ENCODE results near the gene ANKRD35. TPM values are rescaled to one million over a fixed set of nuclear protein-coding genes. Genes with fewer than 3 reads are reported as not detected.
A peak's percentile ranks its signal among the peaks of the same experiment; 100 is the strongest.
"Not testable (repeated sequence)": the region's sequence is repeated elsewhere in the genome, so short reads cannot be mapped to it uniquely, and the experiment has no call there.

ANKRD35 gene
- total RNA-seq, 2 donors from 2014 or later: 0.53 to 0.59 TPM

- H3K4me1 ChIP-seq: no peaks in the 10 kb centered on the region
- TF ChIP-seq CTCF (IDR thresholded peaks at IDR 0.05): no peak
- H3K36me3 ChIP-seq: peaks cover 20% of the 10 kb centered on the region
- H3K4me3 ChIP-seq: no peak overlapping the region
- no peak overlapping the region for H3K9ac ChIP-seq (ENCODE audit: low read depth in 2 of 2, low read length in 2 of 2)
- H3K9me3 ChIP-seq: no peaks in the 10 kb centered on the region
- no peak overlapping the region for H3K27ac ChIP-seq
- intact Hi-C loops (cut with DNase I): no loop called here
- DNase-seq: no peak
- H3K27me3 ChIP-seq: no peaks in the 10 kb centered on the region
These were observed 48.0 kb downstream of the ANKRD35 start for GRCh38 chr1:145837656-145838055.

- H3K36me3 ChIP-seq; H3K4me3 ChIP-seq; H3K9me3 ChIP-seq; H3K9ac ChIP-seq (ENCODE audit: low read depth in 2 of 2, low read length in 2 of 2); DNase-seq; H3K27ac ChIP-seq; intact Hi-C loops (cut with DNase I); H3K4me1 ChIP-seq; H3K27me3 ChIP-seq: not testable (repeated sequence)
These were observed 54.9 kb downstream of the ANKRD35 start for GRCh38 chr1:145830810-145831209.

GRCh38 chr1:145828367-145829026 is 57.2 kb downstream of the ANKRD35 start:
- H3K27ac ChIP-seq: no peak overlapping the region
- H3K9ac ChIP-seq (ENCODE audit: low read depth in 2 of 2, low read length in 2 of 2): no peak overlapping the region
- H3K9me3 ChIP-seq: no peaks in the 10 kb centered on the region
- no peak for DNase-seq
- TF ChIP-seq CTCF (IDR thresholded peaks at IDR 0.05): no peak
- no peaks in the 10 kb centered on the region for H3K27me3 ChIP-seq
- H3K4me1 ChIP-seq: no peaks in the 10 kb centered on the region
- intact Hi-C loops (cut with DNase I): no loop called here
- H3K4me3 ChIP-seq: no peak overlapping the region
- peaks cover 4% of the 10 kb centered on the region for H3K36me3 ChIP-seq

GRCh38 chr1:145827966-145828365 is 57.7 kb downstream of the ANKRD35 start:
- peaks cover 4% of the 10 kb centered on the region for H3K36me3 ChIP-seq
- TF ChIP-seq CTCF (IDR thresholded peaks at IDR 0.05): no peak
- intact Hi-C loops (cut with DNase I): no loop called here
- no peaks in the 10 kb centered on the region for H3K9me3 ChIP-seq
- H3K4me3 ChIP-seq: no peak overlapping the region
- no peak for DNase-seq
- no peak overlapping the region for H3K9ac ChIP-seq (ENCODE audit: low read depth in 2 of 2, low read length in 2 of 2)
- H3K4me1 ChIP-seq: no peaks in the 10 kb centered on the region
- H3K27me3 ChIP-seq: no peaks in the 10 kb centered on the region
- H3K27ac ChIP-seq: no peak overlapping the region

GRCh38 chr1:145826030-145826429 is 59.6 kb downstream of the ANKRD35 start:
- no peaks in the 10 kb centered on the region for H3K9me3 ChIP-seq
- no peak for DNase-seq
- H3K27me3 ChIP-seq: no peaks in the 10 kb centered on the region
- intact Hi-C loops (cut with DNase I): no loop called here
- no peak overlapping the region for H3K4me3 ChIP-seq
- no peak overlapping the region for H3K9ac ChIP-seq (ENCODE audit: low read depth in 2 of 2, low read length in 2 of 2)
- H3K4me1 ChIP-seq: no peaks in the 10 kb centered on the region
- H3K27ac ChIP-seq: no peak overlapping the region
- no peak for TF ChIP-seq CTCF (IDR thresholded peaks at IDR 0.05)
- peaks cover 4% of the 10 kb centered on the region for H3K36me3 ChIP-seq

GRCh38 chr1:145824499-145824842 is 61.2 kb downstream of the ANKRD35 start:
- no peak for DNase-seq
- no peaks in the 10 kb centered on the region for H3K27me3 ChIP-seq
- intact Hi-C loops (cut with DNase I): no loop called here
- peak overlapping the region; percentile 87 to 94 for H3K9ac ChIP-seq (ENCODE audit: low read depth in 2 of 2, low read length in 2 of 2)
- peak overlapping the region; percentile 82 for H3K4me3 ChIP-seq
- peak overlapping the region; percentile 93 for H3K27ac ChIP-seq
- no peaks in the 10 kb centered on the region for H3K4me1 ChIP-seq
- peaks cover 4% of the 10 kb centered on the region for H3K36me3 ChIP-seq
- TF ChIP-seq CTCF (IDR thresholded peaks at IDR 0.05): no peak
- no peaks in the 10 kb centered on the region for H3K9me3 ChIP-seq
